HuH-7.5 (cell line): Measurements from ENCODE around the gene CHODL.

ENCODE experiments used
- DNase-seq: peaks from one replicate; pipeline ENCODE4 v3.0.0; 2011; ENCODE audit warnings: low spot score

Gene CHODL

GRCh38 chr21:18244671-18245463 lies at the start of gene CHODL:
Gene CHODL, plus strand, starts transcription at chr21:18244833. Its CDS starts 391 bp downstream, at chr21:18245224.
- no peak for DNase-seq

GRCh38 chr21:18204931-18205330 lies 39.7 kb upstream of the CHODL start:
- no peak for DNase-seq

GRCh38 chr21:18218331-18218730 lies 26.3 kb upstream of the CHODL start:
- no peak for DNase-seq

GRCh38 chr21:18220498-18220897 lies 24.1 kb upstream of the CHODL start:
- no peak for DNase-seq

GRCh38 chr21:18222346-18222745 lies 22.3 kb upstream of the CHODL start:
- no peak for DNase-seq

GRCh38 chr21:18228060-18228739 lies 16.4 kb upstream of the CHODL start:
- DNase-seq: no peak

- DNase-seq: no peak
These were observed 9.1 kb upstream of the CHODL start for GRCh38 chr21:18235545-18235944.

GRCh38 chr21:18245464-18245967 lies 883 bp downstream of the CHODL start:
- peak; percentile 5 for DNase-seq

GRCh38 chr21:18248171-18248570 lies 3.5 kb downstream of the CHODL start:
- DNase-seq: no peak

- DNase-seq: no peak
These were observed 5.0 kb downstream of the CHODL start for GRCh38 chr21:18249672-18250071.

- DNase-seq: no peak
These were observed 6.4 kb downstream of the CHODL start for GRCh38 chr21:18251065-18251464.

- DNase-seq: no peak
These were observed 7.6 kb downstream of the CHODL start for GRCh38 chr21:18252256-18252655.

GRCh38 chr21:18252680-18253079 lies 8.0 kb downstream of the CHODL start:
- no peak for DNase-seq

GRCh38 chr21:18253221-18253620 lies 8.6 kb downstream of the CHODL start:
- DNase-seq: no peak

GRCh38 chr21:18253799-18254198 lies 9.2 kb downstream of the CHODL start:
- DNase-seq: no peak

- DNase-seq: no peak
These were observed 21.3 kb downstream of the CHODL start for GRCh38 chr21:18265944-18266343.

GRCh38 chr21:18267496-18267895 lies 22.9 kb downstream of the CHODL start:
- no peak for DNase-seq

GRCh38 chr21:18268906-18269305 lies 24.3 kb downstream of the CHODL start:
- no peak for DNase-seq

- DNase-seq: no peak
These were observed 25.2 kb downstream of the CHODL start for GRCh38 chr21:18269856-18270255.

GRCh38 chr21:18273400-18273799 lies 28.8 kb downstream of the CHODL start:
- DNase-seq: no peak

GRCh38 chr21:18274370-18274769 lies 29.7 kb downstream of the CHODL start:
- no peak for DNase-seq

GRCh38 chr21:18275781-18276180 lies 31.1 kb downstream of the CHODL start:
- DNase-seq: no peak

GRCh38 chr21:18285379-18285778 lies 40.7 kb downstream of the CHODL start:
- DNase-seq: no peak
